Suppressor macrophage (primary cell): ENCODE data around the gene STAC.
"Not testable (repeated sequence)": the region's sequence is repeated elsewhere in the genome, so short reads cannot be mapped to it uniquely, and the experiment has no call there.

Experiments
- DNase-seq, 4 experiments: peaks; one replicate each; pipeline ENCODE4 v3.0.0-alpha.2; 2020 to 2022

Gene STAC

GRCh38 chr3:36482256-36482655 lies 102.0 kb downstream of the STAC start:
- peak; percentile 34 to 60 (median 52) for DNase-seq

DNA sequence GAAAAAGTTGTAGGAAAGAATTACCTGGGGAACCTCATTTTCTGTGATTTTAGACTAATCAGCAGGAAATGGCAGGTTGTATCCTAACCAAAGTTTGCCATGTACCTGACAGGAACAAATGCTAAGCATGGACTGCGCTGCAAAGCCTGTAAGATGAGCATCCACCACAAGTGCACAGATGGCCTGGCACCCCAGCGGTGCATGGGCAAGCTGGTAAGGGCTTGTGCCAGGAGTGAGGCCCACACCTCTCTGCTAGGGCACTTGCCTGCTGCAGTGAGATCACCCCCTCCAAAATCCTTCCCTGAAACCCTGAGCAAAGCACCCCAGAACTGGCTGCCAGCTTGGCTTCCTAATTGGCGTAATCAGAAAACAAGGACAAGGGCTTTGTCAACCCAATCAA lies 102.6 kb downstream of the STAC start:
- no peak for DNase-seq

- DNase-seq: no peak
Observed at GRCh38 chr3:36483709-36484108, 103.4 kb downstream of the STAC start.

GRCh38 chr3:36484386-36484785 lies 104.1 kb downstream of the STAC start:
- no peak for DNase-seq

GRCh38 chr3:36486009-36486795 lies 105.9 kb downstream of the STAC start:
- DNase-seq: no peak

DNA sequence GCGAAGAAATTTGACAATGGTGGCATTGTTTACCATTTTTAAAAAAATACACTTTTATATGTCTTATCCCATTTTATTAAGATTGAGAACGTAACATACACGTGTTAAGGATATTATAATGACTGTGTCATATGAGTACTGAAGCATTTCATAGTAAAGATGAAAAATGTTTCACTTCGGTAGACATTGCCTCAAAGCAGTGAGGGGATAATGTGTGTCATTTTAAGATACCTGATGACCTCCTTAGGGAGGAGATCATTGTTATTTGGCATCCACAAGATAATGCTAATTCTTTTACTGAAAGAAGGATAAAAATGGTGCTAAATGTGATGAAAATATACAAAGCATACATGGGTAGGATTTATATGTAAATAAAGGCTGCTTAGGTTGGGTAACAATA lies 107.3 kb downstream of the STAC start:
- DNase-seq: no peak

- DNase-seq: no peak
Observed at GRCh38 chr3:36488077-36488789, 107.9 kb downstream of the STAC start.

DNA sequence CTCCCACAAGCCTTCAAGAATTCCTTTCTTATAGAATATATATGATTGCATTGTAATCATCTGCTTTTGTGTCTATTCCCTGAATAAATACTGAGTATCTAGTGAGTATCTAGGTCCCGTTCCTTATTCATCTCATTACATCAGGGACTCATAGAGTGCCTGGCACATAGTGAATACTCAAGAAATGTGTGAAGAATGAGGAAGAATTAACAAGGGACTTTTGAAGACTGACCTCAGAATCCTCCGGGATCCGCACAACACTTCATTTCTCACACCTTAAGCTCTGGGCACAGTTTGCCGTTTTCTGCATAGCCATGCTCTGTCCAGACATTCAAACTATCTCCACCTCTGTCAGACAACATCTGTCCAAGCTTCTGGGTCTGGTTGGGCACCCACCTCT lies 108.8 kb downstream of the STAC start:
- DNase-seq: no peak

DNA sequence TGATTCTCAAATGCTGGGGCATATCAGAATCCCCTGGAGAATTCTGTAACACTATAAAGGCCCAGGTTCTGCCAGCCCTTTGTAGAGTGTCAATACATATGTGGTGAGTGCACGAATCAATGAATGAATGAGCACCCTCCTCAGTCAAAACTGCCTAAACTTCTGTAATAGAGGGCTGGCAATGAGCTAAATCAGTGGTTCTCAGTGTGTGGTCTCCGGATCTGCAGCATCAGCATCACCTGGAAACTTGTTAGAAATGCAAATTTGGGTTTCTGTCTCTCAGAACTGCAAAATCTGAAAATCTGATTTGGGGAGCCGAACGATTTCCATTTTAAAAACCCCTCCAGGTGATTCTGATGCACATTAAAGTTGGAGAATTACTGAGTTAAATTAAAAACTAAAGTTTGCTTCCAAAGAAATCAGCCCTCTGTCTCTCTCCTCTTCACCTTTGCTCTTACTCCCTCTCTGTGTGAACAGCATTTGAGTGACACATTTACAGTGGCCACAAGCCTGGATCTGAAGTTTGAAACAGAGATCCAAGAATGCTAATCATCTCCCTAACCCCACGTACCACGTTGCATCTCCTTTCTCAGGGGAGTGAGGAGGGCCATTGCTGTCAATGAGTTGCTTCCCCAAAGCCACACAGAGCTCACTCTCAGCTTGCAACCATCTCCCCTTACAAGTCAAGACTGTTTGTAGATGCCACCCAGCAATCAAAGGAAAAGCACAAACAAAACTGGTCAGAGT lies 109.5 kb downstream of the STAC start:
- DNase-seq: no peak

- peak; percentile 32 to 63 (median 54) for DNase-seq
Observed at GRCh38 chr3:36493051-36493450, 112.7 kb downstream of the STAC start.

GRCh38 chr3:36494461-36495109 lies 114.3 kb downstream of the STAC start:
- peak; percentile 72 to 91 (median 85) for DNase-seq

GRCh38 chr3:36496684-36497633 lies 116.7 kb downstream of the STAC start:
- DNase-seq: peak in 2 of 4 experiments; percentile 47 to 65

- DNase-seq: not testable (repeated sequence)
Observed at GRCh38 chr3:36500053-36500452, 119.7 kb downstream of the STAC start.

DNA sequence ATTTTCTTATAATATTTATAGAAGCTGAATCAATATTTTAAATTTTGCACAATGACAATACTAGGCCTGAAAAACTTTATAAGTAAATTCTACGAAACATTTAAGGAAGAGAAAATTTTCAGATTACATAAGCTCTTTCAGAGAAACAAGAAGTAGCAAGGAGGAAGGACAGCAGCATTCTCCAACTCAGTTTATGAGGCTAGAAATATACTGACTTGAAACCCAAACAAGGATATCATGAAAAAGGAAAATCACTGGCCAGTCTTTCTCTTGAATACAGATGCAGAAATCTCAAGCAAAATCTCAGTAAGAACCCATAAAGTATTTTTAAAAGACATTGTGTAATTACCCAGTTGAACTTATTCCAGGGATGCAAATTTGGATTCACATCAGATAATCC lies 121.3 kb downstream of the STAC start:
- DNase-seq: peak; percentile 35 to 81 (median 58)

- no peak for DNase-seq
Observed at GRCh38 chr3:36505393-36505792, 125.1 kb downstream of the STAC start.

- no peak for DNase-seq
Observed at GRCh38 chr3:36511791-36512486, 131.6 kb downstream of the STAC start.

- no peak for DNase-seq
Observed at GRCh38 chr3:36512555-36512954, 132.3 kb downstream of the STAC start.

GRCh38 chr3:36514171-36514570 lies 133.9 kb downstream of the STAC start:
- DNase-seq: no peak

DNA sequence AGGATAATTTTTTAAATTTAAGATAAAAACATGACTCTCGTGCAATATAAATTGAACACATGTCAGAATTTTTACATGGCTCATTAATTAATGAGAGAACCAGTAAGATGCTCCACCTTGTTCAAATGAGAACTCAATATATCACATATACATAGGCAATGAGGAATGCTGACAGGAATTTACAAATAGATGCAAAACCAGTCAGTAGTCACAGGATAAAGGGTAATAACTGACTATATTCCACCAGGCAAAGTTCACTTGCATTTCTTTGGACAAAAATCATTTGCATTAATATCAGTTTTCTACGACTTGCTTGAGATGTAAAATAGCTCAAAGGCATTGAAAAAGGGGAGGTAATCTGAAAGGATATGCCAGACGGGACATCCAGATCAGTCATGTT lies 139.4 kb downstream of the STAC start:
- no peak for DNase-seq

DNA sequence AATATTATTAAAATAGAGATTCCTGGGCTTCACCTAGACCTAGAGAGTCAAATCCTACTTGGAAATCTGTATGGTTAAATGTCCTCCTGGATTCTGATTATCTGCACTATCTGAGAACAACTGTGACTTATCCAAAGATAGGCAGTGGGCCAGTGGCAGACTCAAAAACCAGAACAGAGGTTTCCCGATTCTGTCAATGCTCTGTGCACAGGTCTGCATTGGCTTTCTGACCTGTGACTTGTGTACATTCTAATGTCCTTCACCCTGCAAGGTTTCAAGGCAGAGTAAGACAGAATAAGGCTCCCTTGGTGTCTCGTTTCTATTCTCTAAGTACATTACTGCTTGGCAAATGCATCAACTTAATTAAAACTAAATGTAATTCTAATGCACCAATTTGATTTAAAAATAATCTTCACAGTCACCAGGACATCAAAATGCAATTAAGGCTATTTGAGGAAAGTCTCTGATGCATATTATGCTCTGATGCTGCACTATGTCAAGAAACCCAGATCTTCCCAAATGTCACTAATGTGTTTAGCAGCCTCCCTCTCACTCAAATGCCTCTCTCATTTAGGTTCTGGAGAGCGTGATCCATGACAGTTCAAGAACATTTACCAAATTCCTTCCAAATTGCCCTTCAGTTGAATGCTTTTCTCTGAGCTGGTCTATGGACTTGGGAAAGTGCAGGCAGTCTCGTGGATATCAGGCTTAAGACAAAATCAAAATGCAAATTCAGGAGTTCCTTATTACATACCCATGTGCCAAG lies 140.1 kb downstream of the STAC start:
- no peak for DNase-seq
